Epithelial cell of esophagus (primary cell): ENCODE results near the gene GALNT8.

Source experiments
- DNase-seq: peaks from one replicate; pipeline ENCODE4 v3.0.0; 2010; ENCODE audit warnings: low read depth
- H3K4me3 ChIP-seq: 2 replicates; pipeline ENCODE4 v1.5.1; 2011; ENCODE audit warnings: mild to moderate bottlenecking, low read length, control low read depth
- CTCF ChIP-seq: IDR thresholded peaks from 2 replicates; pipeline ENCODE4 v1.5.1; 2011; ENCODE audit warnings: low read depth, mild to moderate bottlenecking, low read length, control low read depth, inconsistent platforms; ENCODE audit not compliant: insufficient read depth; ENCODE audit errors: missing control alignments

The GALNT8 gene

GRCh38 chr12:4816744-4817525, 96.7 kb downstream of the GALNT8 start:
- H3K4me3 ChIP-seq: no peak overlapping the region
- no peak for TF ChIP-seq CTCF
- no peak for DNase-seq

DNA sequence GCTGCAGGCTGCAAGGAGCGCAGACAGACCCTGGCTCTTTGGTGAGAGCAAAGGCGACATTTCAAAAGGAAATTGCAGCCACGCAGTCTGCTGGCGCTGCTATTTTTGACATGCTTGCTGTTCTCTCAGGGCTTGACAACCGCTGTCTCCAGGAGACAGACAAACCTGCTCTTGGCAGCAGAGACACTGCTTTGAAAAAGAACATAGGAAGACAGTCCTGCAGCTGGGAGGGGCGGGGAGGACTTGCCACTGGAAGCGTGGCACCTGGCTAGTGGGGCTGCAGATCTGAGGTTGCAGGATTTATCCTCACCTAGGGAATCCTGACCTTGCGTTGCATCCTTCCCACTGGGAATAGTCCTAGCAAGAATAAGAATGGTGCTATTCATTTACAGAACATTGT, 97.7 kb downstream of the GALNT8 start:
- DNase-seq: no peak
- no peak overlapping the region for H3K4me3 ChIP-seq
- no peak for TF ChIP-seq CTCF

- no peak for DNase-seq
- H3K4me3 ChIP-seq: no peak overlapping the region
- no peak for TF ChIP-seq CTCF
These were observed 99.5 kb downstream of the GALNT8 start for GRCh38 chr12:4819654-4820053.

DNA sequence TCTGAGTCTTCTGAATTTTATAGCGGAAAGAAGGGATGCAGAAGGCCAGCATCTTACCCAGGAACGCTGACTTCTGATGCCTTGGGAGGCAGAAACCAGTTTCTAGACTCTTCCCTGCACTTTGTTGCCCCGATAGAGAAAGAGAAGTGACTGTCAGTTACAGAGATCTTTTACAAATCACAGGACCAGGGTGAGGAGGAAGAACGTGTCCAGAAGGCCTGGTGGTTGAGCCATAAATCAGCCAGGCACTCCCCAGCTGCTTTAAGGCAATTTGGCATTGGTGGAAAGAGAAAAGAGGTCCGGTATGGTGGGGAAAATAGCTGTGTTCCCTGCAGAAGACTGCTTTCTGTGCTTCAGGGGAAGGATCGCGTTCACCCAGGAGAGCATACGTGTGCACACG, 100.8 kb downstream of the GALNT8 start:
- no peak for TF ChIP-seq CTCF
- DNase-seq: no peak
- no peak overlapping the region for H3K4me3 ChIP-seq
